PC-3 (cell line): ENCODE results near the gene CD1B. TPM values are rescaled to one million over a fixed set of nuclear protein-coding genes. Genes with fewer than 3 reads are reported as not detected.
A peak's percentile ranks its signal among the peaks of the same experiment; 100 is the strongest.

Experiments used
- ATAC-seq: fragments of 200-7000 bp; cut with Tn5 transposase; 2 replicates; pipeline ENCODE4 v1.9.1; 2020; ENCODE audit warnings: mild to moderate bottlenecking, moderate library complexity
- BruUV-seq: library from RNA; stranded (reverse); fragments of 400-500 nt; replicated peaks from 2 replicates; lab custom pipeline; 2021; lab: Mats Ljungman, UMichigan
- CTCF ChIA-PET: fragments of 300-600 bp; sonication (Branson Sonifier 250); formaldehyde crosslinking; loops from one replicate; lab custom pipeline; 2022; ENCODE audit warnings: antibody characterized with exemption; lab: Charles Lee
- POLR2A ChIA-PET: fragments of 300-600 bp; sonication (Branson Sonifier 250); formaldehyde crosslinking; loops from one replicate; lab custom pipeline; 2022; ENCODE audit warnings: antibody characterized with exemption; ENCODE audit not compliant: unreplicated experiment; lab: Charles Lee
- DNase-seq: peaks from one replicate; pipeline ENCODE4 v3.0.0-alpha.2; 2015
- H2AFZ ChIP-seq: fragments of 300-600 bp; sonication (generic); 2 replicates; pipeline ENCODE4 v1.6.0; 2016; ENCODE audit warnings: antibody characterized with exemption, low read length
- H3F3A ChIP-seq: fragments of 300-600 bp; sonication (generic); one replicate; pipeline ENCODE4 v1.6.0; 2017; ENCODE audit warnings: antibody characterized with exemption, low read length, control low read depth, mild to moderate bottlenecking; ENCODE audit not compliant: unreplicated experiment
- H3K27ac ChIP-seq: fragments of 300-600 bp; sonication (generic); 2 replicates; pipeline ENCODE4 v1.5.1; 2016; ENCODE audit warnings: mild to moderate bottlenecking, low read length
- H3K27me3 ChIP-seq: fragments of 300-600 bp; sonication (generic); 2 replicates; pipeline ENCODE4 v1.6.1; 2016; ENCODE audit warnings: low read length, mixed read lengths
- H3K36me3 ChIP-seq: fragments of 300-600 bp; sonication (generic); 2 replicates; pipeline ENCODE4 v1.6.1; 2016; ENCODE audit warnings: low read depth, mixed run types, low read length, mixed read lengths
- H3K4me1 ChIP-seq: fragments of 300-600 bp; sonication (generic); 2 replicates; pipeline ENCODE4 v1.5.1; 2016; ENCODE audit warnings: low read length; ENCODE audit not compliant: insufficient read depth
- H3K4me2 ChIP-seq: fragments of 300-600 bp; sonication (generic); 2 replicates; pipeline ENCODE4 v1.6.0; 2016; ENCODE audit warnings: low read length
- H3K4me3 ChIP-seq: fragments of 300-600 bp; sonication (generic); 2 replicates; pipeline ENCODE4 v1.5.1; 2016; ENCODE audit warnings: mild to moderate bottlenecking, low read length, mixed read lengths
- H3K79me2 ChIP-seq: fragments of 300-600 bp; sonication (generic); 2 replicates; pipeline ENCODE4 v1.6.1; 2017; ENCODE audit warnings: low read length, mixed read lengths
- H3K9ac ChIP-seq: fragments of 300-600 bp; sonication (generic); 2 replicates; pipeline ENCODE4 v1.6.0; 2016; ENCODE audit warnings: mild to moderate bottlenecking, low read length
- H3K9me2 ChIP-seq: fragments of 300-600 bp; sonication (generic); replicated peaks from 2 replicates; pipeline ENCODE4 v1.6.1; 2016; ENCODE audit warnings: mixed run types, low read length, mixed read lengths
- H3K9me3 ChIP-seq: fragments of 300-600 bp; sonication (generic); 2 replicates; pipeline ENCODE4 v1.6.1; 2016; ENCODE audit warnings: low read length, mixed read lengths
- H4K20me1 ChIP-seq: fragments of 300-600 bp; sonication (generic); 2 replicates; pipeline ENCODE4 v1.6.1; 2016; ENCODE audit warnings: low read length, mixed read lengths
- EZH2 ChIP-seq: fragments of 300-600 bp; sonication (generic); IDR thresholded peaks from one replicate; pipeline ENCODE4 v1.6.1; 2017; ENCODE audit warnings: antibody characterized with exemption, mild to moderate bottlenecking, low read length; ENCODE audit not compliant: unreplicated experiment
- EZH2phosphoT487 ChIP-seq: fragments of 300-600 bp; sonication (generic); IDR thresholded peaks from 2 replicates; pipeline ENCODE4 v1.6.1; 2018; ENCODE audit warnings: mild to moderate bottlenecking, antibody characterized with exemption, low read length, borderline replicate concordance
- intact Hi-C: fragments of 100-400 bp; cut with micrococcal nuclease; formaldehyde crosslinking; loops from 2 replicates; pipeline ENCODE4 v1.9.0; 2023
- total RNA-seq: library from RNA; depleted of rRNA; stranded (reverse); fragments of >200 nt; gene quantifications from 2 replicates; pipeline ENCODE4 v1.2.3, GENCODE V29; 2014
- TF ChIP-seq, protein P1 (sequence below): fragments of 300-600 bp; sonication (generic); conservative IDR thresholded peaks from 2 replicates; pipeline ENCODE4 v1.5.1; 2017; ENCODE audit warnings: antibody characterized with exemption, low read depth, mild to moderate bottlenecking, low read length

The CD1B gene
- total RNA-seq, 1 experiment from 2014 or later: not detected

- no peak for TF ChIP-seq EZH2
- TF ChIP-seq EZH2phosphoT487: no peak
- TF ChIP-seq, protein P1, sequence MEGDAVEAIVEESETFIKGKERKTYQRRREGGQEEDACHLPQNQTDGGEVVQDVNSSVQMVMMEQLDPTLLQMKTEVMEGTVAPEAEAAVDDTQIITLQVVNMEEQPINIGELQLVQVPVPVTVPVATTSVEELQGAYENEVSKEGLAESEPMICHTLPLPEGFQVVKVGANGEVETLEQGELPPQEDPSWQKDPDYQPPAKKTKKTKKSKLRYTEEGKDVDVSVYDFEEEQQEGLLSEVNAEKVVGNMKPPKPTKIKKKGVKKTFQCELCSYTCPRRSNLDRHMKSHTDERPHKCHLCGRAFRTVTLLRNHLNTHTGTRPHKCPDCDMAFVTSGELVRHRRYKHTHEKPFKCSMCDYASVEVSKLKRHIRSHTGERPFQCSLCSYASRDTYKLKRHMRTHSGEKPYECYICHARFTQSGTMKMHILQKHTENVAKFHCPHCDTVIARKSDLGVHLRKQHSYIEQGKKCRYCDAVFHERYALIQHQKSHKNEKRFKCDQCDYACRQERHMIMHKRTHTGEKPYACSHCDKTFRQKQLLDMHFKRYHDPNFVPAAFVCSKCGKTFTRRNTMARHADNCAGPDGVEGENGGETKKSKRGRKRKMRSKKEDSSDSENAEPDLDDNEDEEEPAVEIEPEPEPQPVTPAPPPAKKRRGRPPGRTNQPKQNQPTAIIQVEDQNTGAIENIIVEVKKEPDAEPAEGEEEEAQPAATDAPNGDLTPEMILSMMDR: peak; percentile 58
- H3K9me3 ChIP-seq: no peaks in the 10 kb centered on the region
- DNase-seq: peak; percentile 28
- H3K4me2 ChIP-seq: no peak overlapping the region
- H3K9me2 ChIP-seq: no peaks in the 10 kb centered on the region
- no peaks in the 10 kb centered on the region for H3K4me1 ChIP-seq
- H3K79me2 ChIP-seq: no peaks in the 10 kb centered on the region
- CTCF ChIA-PET: interaction anchor here (1.2 kb wide), 1 partner anchor 125 kb away, joined by 5 read pairs; no protein-coding TSS in a partner anchor
- intact Hi-C loops: no loop called here
- POLR2A ChIA-PET: no interaction called here
- H3K9ac ChIP-seq: no peak overlapping the region
- no peak overlapping the region for H3K27ac ChIP-seq
- no peak overlapping the region for H2AFZ ChIP-seq
- ATAC-seq: peak; percentile 53; the same call in 1 of the 2 replicates
- no peaks in the 10 kb centered on the region for H3F3A ChIP-seq
- no peaks in the 10 kb centered on the region for H4K20me1 ChIP-seq
- peaks cover 20% of the 10 kb centered on the region for H3K27me3 ChIP-seq
- H3K4me3 ChIP-seq: no peak overlapping the region
- H3K36me3 ChIP-seq: no peaks in the 10 kb centered on the region
- BruUV-seq: no TSS peak
Measured at GRCh38 chr1:158329733-158330132, 1.6 kb downstream of the CD1B start.

- no peaks in the 10 kb centered on the region for H3K36me3 ChIP-seq
- peaks cover 20% of the 10 kb centered on the region for H3K27me3 ChIP-seq
- H4K20me1 ChIP-seq: no peaks in the 10 kb centered on the region
- DNase-seq (no peak), ATAC-seq (no peak)
- H3K79me2 ChIP-seq: no peaks in the 10 kb centered on the region
- H3K9ac ChIP-seq: no peak overlapping the region
- H3K4me3 ChIP-seq: no peak overlapping the region
- no peak overlapping the region for H3K4me2 ChIP-seq
- no peak overlapping the region for H2AFZ ChIP-seq
- ChIA-PET POLR2A (no interaction called here), CTCF (interaction anchor here (1.2 kb wide), 1 partner anchor 125 kb away, joined by 5 read pairs; no protein-coding TSS in a partner anchor)
- TF ChIP-seq, protein P1: no peak
- no peak for TF ChIP-seq EZH2
- TF ChIP-seq EZH2phosphoT487: no peak
- H3K9me2 ChIP-seq: no peaks in the 10 kb centered on the region
- H3K4me1 ChIP-seq: no peaks in the 10 kb centered on the region
- H3K9me3 ChIP-seq: no peaks in the 10 kb centered on the region
- BruUV-seq: no TSS peak
- intact Hi-C loops: no loop called here
- no peaks in the 10 kb centered on the region for H3F3A ChIP-seq
- H3K27ac ChIP-seq: no peak overlapping the region
Measured at GRCh38 chr1:158329300-158329699, 2.0 kb downstream of the CD1B start.

- H3K9ac ChIP-seq: no peak overlapping the region
- H3K79me2 ChIP-seq: no peaks in the 10 kb centered on the region
- H3K4me2 ChIP-seq: no peak overlapping the region
- ChIA-PET POLR2A (no interaction called here), CTCF (no interaction called here)
- H4K20me1 ChIP-seq: no peaks in the 10 kb centered on the region
- intact Hi-C loops: no loop called here
- BruUV-seq: no TSS peak
- H3F3A ChIP-seq: no peaks in the 10 kb centered on the region
- no peak overlapping the region for H3K27ac ChIP-seq
- no peak overlapping the region for H2AFZ ChIP-seq
- H3K9me2 ChIP-seq: no peaks in the 10 kb centered on the region
- no peaks in the 10 kb centered on the region for H3K36me3 ChIP-seq
- peaks cover 20% of the 10 kb centered on the region for H3K27me3 ChIP-seq
- no peaks in the 10 kb centered on the region for H3K9me3 ChIP-seq
- H3K4me3 ChIP-seq: no peak overlapping the region
- no peaks in the 10 kb centered on the region for H3K4me1 ChIP-seq
- no peak for TF ChIP-seq EZH2
- TF ChIP-seq EZH2phosphoT487: no peak
- TF ChIP-seq, protein P1: no peak
- ATAC-seq: no peak
- DNase-seq: no peak
Measured at GRCh38 chr1:158328426-158328825, 2.9 kb downstream of the CD1B start.
